GM23338 (cell line): ENCODE results near the gene MYL12B. TPM values are rescaled to one million over a fixed set of nuclear protein-coding genes. Genes with fewer than 3 reads are reported as not detected.

Experiments
- ATAC-seq: fragments of 200-7000 bp; cut with Tn5 transposase; 3 replicates; pipeline ENCODE4 v1.9.1; 2020
- DNase-seq: peaks from one replicate; pipeline ENCODE4 v3.0.0-alpha.2; 2015; ENCODE audit warnings: low spot score
- H2AFZ ChIP-seq: fragments of 200-600 bp; sonication (generic); 2 replicates; pipeline ENCODE4 v1.8.0; 2016; ENCODE audit warnings: antibody characterized with exemption, mild to moderate bottlenecking, moderate library complexity
- H3F3A ChIP-seq: fragments of 200-600 bp; sonication (generic); replicated peaks from 2 replicates; pipeline ENCODE4 v1.8.0; 2017; ENCODE audit warnings: antibody characterized with exemption, mixed run types, low read depth
- H3K27ac ChIP-seq: fragments of 200-600 bp; sonication (generic); 2 replicates; pipeline ENCODE4 v1.6.1; 2016; ENCODE audit warnings: low read depth
- H3K27me3 ChIP-seq: fragments of 200-600 bp; sonication (generic); 2 replicates; pipeline ENCODE4 v1.8.0; 2016; ENCODE audit warnings: mild to moderate bottlenecking, mixed run types, moderate library complexity; ENCODE audit not compliant: insufficient read depth
- H3K36me3 ChIP-seq: fragments of 200-600 bp; sonication (generic); 2 replicates; pipeline ENCODE4 v1.8.0; 2016; ENCODE audit warnings: mild to moderate bottlenecking; ENCODE audit not compliant: insufficient read depth
- H3K4me1 ChIP-seq: fragments of 200-600 bp; sonication (generic); 2 replicates; pipeline ENCODE4 v1.8.0; 2016; ENCODE audit warnings: mild to moderate bottlenecking, moderate library complexity; ENCODE audit not compliant: insufficient read depth
- H3K4me2 ChIP-seq: fragments of 200-600 bp; sonication (generic); 2 replicates; pipeline ENCODE4 v1.7.1; 2017; ENCODE audit warnings: mixed run types
- H3K4me3 ChIP-seq: fragments of 200-600 bp; sonication (generic); 2 replicates; pipeline ENCODE4 v1.6.1; 2016; ENCODE audit warnings: mixed run types
- H3K79me2 ChIP-seq: fragments of 200-600 bp; sonication (generic); replicated peaks from 2 replicates; pipeline ENCODE4 v1.8.0; 2017; ENCODE audit warnings: mild to moderate bottlenecking; ENCODE audit not compliant: insufficient read depth
- H3K9me2 ChIP-seq: fragments of 200-600 bp; sonication (generic); 2 replicates; pipeline ENCODE4 v1.8.0; 2017; ENCODE audit not compliant: insufficient read depth
- H4K20me1 ChIP-seq: fragments of 200-600 bp; sonication (generic); replicated peaks from 2 replicates; pipeline ENCODE4 v1.8.0; 2017; ENCODE audit warnings: mild to moderate bottlenecking; ENCODE audit not compliant: insufficient read depth
- H3K27ac Mint-ChIP-seq: 2 replicates; pipeline ENCODE4 v1.8.0; 2020; ENCODE audit warnings: inconsistent platforms, mild to moderate bottlenecking, moderate library complexity, mixed read lengths
- H3K27me3 Mint-ChIP-seq: 3 replicates; pipeline ENCODE4 v1.8.0; 2022; ENCODE audit warnings: low read depth, mild to moderate bottlenecking, moderate library complexity, mixed read lengths, inconsistent platforms; ENCODE audit not compliant: insufficient read depth, poor library complexity
- H3K36me3 Mint-ChIP-seq: 3 replicates; pipeline ENCODE4 v1.8.0; 2021; ENCODE audit warnings: low read depth, mild to moderate bottlenecking, inconsistent platforms, moderate library complexity, mixed read lengths
- H3K4me1 Mint-ChIP-seq: 3 replicates; pipeline ENCODE4 v1.8.0; 2020; ENCODE audit warnings: mild to moderate bottlenecking, inconsistent platforms, mixed read lengths
- H3K4me3 Mint-ChIP-seq: 3 replicates; pipeline ENCODE4 v1.8.0; 2021; ENCODE audit warnings: moderate library complexity, mild to moderate bottlenecking, inconsistent platforms, mixed read lengths
- H3K9me3 Mint-ChIP-seq: 3 replicates; pipeline ENCODE4 v1.8.0; 2020; ENCODE audit warnings: moderate library complexity, mild to moderate bottlenecking, inconsistent platforms, mixed read lengths
- CREB1 ChIP-seq: fragments of 250-450 bp; sonication (Bioruptor Pico); IDR thresholded peaks from 2 replicates; pipeline ENCODE4 v1.5.0; 2020; ENCODE audit warnings: low read depth, mild to moderate bottlenecking, moderate library complexity
- ETS1 ChIP-seq: IDR thresholded peaks from 2 replicates; pipeline ENCODE4 v1.6.1; 2016; ENCODE audit warnings: antibody characterized with exemption
- EZH2 ChIP-seq: fragments of 200-600 bp; sonication (generic); IDR thresholded peaks from one replicate; pipeline ENCODE4 v1.8.0; 2017; ENCODE audit warnings: antibody characterized with exemption, mild to moderate bottlenecking, low read depth; ENCODE audit not compliant: unreplicated experiment
- EZH2phosphoT487 ChIP-seq: fragments of 200-600 bp; sonication (generic); IDR thresholded peaks from one replicate; pipeline ENCODE4 v1.8.1; 2018; ENCODE audit warnings: antibody characterized with exemption; ENCODE audit not compliant: unreplicated experiment
- JUNB ChIP-seq: IDR thresholded peaks from one replicate; pipeline ENCODE4 v1.6.1; 2016; ENCODE audit warnings: antibody characterized with exemption; ENCODE audit not compliant: unreplicated experiment
- POLR2AphosphoS5 ChIP-seq: IDR thresholded peaks from 2 replicates; pipeline ENCODE4 v1.6.1; 2016; ENCODE audit warnings: antibody characterized with exemption, low read depth
- REST ChIP-seq: IDR thresholded peaks from one replicate; pipeline ENCODE4 v1.6.1; 2018; ENCODE audit warnings: antibody characterized with exemption; ENCODE audit not compliant: unreplicated experiment
- STAT1 ChIP-seq: IDR thresholded peaks from one replicate; pipeline ENCODE4 v1.6.1; 2016; ENCODE audit warnings: antibody characterized with exemption; ENCODE audit not compliant: unreplicated experiment
- long read RNA-seq: library from polyadenylated mRNA; unstranded; transcript quantifications from one replicate; pipeline ENCODE4 v2.0.0, GENCODE V29; 2020; ENCODE audit not compliant: unreplicated experiment
- polyA plus RNA-seq: library from polyadenylated mRNA; unstranded; fragments of >200 nt; fragmentation: Nextera tagmentation; extraction: Ambion mirVana; gene quantifications from 2 replicates; pipeline ENCODE4 v1.2.1, GENCODE V29; 2016
- total RNA-seq: library from RNA; depleted of rRNA; stranded (reverse); fragments of >200 nt; shearing (Covaris generic); gene quantifications from 2 replicates; pipeline ENCODE4 v1.2.3, GENCODE V29; 2014; rRNA removed
- TF ChIP-seq, protein P1 (sequence below), 2 experiments: fragments of 200-600 bp in 1 of 2; sonication (generic) in 1 of 2; conservative IDR thresholded peaks; 2 replicates each; pipeline versions ENCODE4 v1.5.1 to v1.6.1; 2016 to 2017; ENCODE audit warnings: antibody characterized with exemption in 2 of 2, low read depth in 2 of 2, mild to moderate bottlenecking in 2 of 2, moderate library complexity in 1 of 2

Gene MYL12B
- total RNA-seq: 152 and 165 TPM in 2 replicates
- 282 and 330 TPM in 2 replicates for polyA plus RNA-seq
- long read RNA-seq, transcript MYL12B-201 (4 exons, 1,210 nt): major isoform, 179 of 189 reads
- long read RNA-seq, partial matches to known transcripts: 9 of 189 reads
- long read RNA-seq, other reads (novel, unspliced or antisense): 1 of 189 reads

- peak within 1 kb of the TSS; percentile 94 for H3K4me3 Mint-ChIP-seq
- DNase-seq (peak; percentile 92), ATAC-seq (peak; percentile 83)
- H3F3A ChIP-seq: no peaks in the 10 kb centered on the region
- peak within 1 kb of the TSS; percentile 85; the same call in 1 of the 2 replicates for H2AFZ ChIP-seq
- no peaks in the 10 kb centered on the region for H3K27me3 ChIP-seq
- peak within 1 kb of the TSS; percentile 96 for H3K4me2 ChIP-seq
- no peaks in the 10 kb centered on the region; the same call in 1 of the 2 replicates for H3K36me3 ChIP-seq
- H3K27ac ChIP-seq: peak within 1 kb of the TSS; percentile 91
- peaks cover 6% of the 10 kb centered on the region for H3K27me3 Mint-ChIP-seq
- peaks cover 47% of the 10 kb centered on the region for H3K4me1 Mint-ChIP-seq
- TF ChIP-seq POLR2AphosphoS5 (peak; percentile 72), EZH2 (no peak), ETS1 (peak; percentile 68; the same call in 1 of the 2 replicates)
- H4K20me1 ChIP-seq: peaks cover 28% of the 10 kb centered on the region
- peaks cover 14% of the 10 kb centered on the region for H3K4me1 ChIP-seq
- H3K79me2 ChIP-seq: peaks cover 42% of the 10 kb centered on the region
- peak within 1 kb of the TSS; percentile 96 for H3K4me3 ChIP-seq
- no peaks in the 10 kb centered on the region for H3K9me3 Mint-ChIP-seq
- peaks cover 18% of the 10 kb centered on the region for H3K36me3 Mint-ChIP-seq
- peak within 1 kb of the TSS; percentile 97 for H3K27ac Mint-ChIP-seq
- H3K9me2 ChIP-seq: no peaks in the 10 kb centered on the region
Observed at GRCh38 chr18:3261373-3262233, at the start of gene MYL12B. MYL12B (plus strand) TSS chr18:3262133; CDS start chr18:3272899, 10,766 bp downstream.

GRCh38 chr18:3212657-3213056 is 49.3 kb upstream of the MYL12B start:
- H3F3A ChIP-seq: no peaks in the 10 kb centered on the region
- no peaks in the 10 kb centered on the region for H3K27me3 ChIP-seq
- no peak for DNase-seq
- no peaks in the 10 kb centered on the region; the same call in 1 of the 2 replicates for H3K9me2 ChIP-seq
- H3K36me3 Mint-ChIP-seq: no peaks in the 10 kb centered on the region
- H2AFZ ChIP-seq: no peak overlapping the region
- H3K4me3 Mint-ChIP-seq: no peak overlapping the region
- no peak overlapping the region for H3K27ac Mint-ChIP-seq
- ATAC-seq: no peak
- peaks cover 9% of the 10 kb centered on the region for H3K4me1 Mint-ChIP-seq
- H3K9me3 Mint-ChIP-seq: no peaks in the 10 kb centered on the region
- no peak for TF ChIP-seq JUNB
- no peak for TF ChIP-seq ETS1
- TF ChIP-seq EZH2: no peak
- no peak for TF ChIP-seq CREB1 (CRISPR knock-in tag)
- no peak for TF ChIP-seq STAT1
- TF ChIP-seq EZH2phosphoT487: no peak
- TF ChIP-seq, protein P1, sequence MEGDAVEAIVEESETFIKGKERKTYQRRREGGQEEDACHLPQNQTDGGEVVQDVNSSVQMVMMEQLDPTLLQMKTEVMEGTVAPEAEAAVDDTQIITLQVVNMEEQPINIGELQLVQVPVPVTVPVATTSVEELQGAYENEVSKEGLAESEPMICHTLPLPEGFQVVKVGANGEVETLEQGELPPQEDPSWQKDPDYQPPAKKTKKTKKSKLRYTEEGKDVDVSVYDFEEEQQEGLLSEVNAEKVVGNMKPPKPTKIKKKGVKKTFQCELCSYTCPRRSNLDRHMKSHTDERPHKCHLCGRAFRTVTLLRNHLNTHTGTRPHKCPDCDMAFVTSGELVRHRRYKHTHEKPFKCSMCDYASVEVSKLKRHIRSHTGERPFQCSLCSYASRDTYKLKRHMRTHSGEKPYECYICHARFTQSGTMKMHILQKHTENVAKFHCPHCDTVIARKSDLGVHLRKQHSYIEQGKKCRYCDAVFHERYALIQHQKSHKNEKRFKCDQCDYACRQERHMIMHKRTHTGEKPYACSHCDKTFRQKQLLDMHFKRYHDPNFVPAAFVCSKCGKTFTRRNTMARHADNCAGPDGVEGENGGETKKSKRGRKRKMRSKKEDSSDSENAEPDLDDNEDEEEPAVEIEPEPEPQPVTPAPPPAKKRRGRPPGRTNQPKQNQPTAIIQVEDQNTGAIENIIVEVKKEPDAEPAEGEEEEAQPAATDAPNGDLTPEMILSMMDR (conservative IDR thresholded peaks at IDR 0.05; ENCODE audit: low read depth in 2 of 2): no peak
- TF ChIP-seq POLR2AphosphoS5: no peak
- no peak for TF ChIP-seq REST
- H4K20me1 ChIP-seq: no peaks in the 10 kb centered on the region
- H3K4me1 ChIP-seq: no peaks in the 10 kb centered on the region; the same call in 1 of the 2 replicates
- H3K27me3 Mint-ChIP-seq: no peaks in the 10 kb centered on the region
- H3K4me2 ChIP-seq: no peak overlapping the region
- no peak overlapping the region for H3K4me3 ChIP-seq
- H3K27ac ChIP-seq: no peak overlapping the region
- H3K36me3 ChIP-seq: no peaks in the 10 kb centered on the region
- H3K79me2 ChIP-seq: no peaks in the 10 kb centered on the region
